Progenitor cell of endocrine pancreas (in vitro differentiated cells): ENCODE results near the gene CD47. TPM values are rescaled to one million over a fixed set of nuclear protein-coding genes. Genes with fewer than 3 reads are reported as not detected.

Experiments used
- DNase-seq: peaks from one replicate; pipeline ENCODE4 v3.0.0; 2021; ENCODE audit warnings: low spot score; ENCODE audit not compliant: unreplicated experiment
- H3K27ac Mint-ChIP-seq: 2 replicates; pipeline ENCODE4 v1.8.0; 2021; ENCODE audit warnings: mild to moderate bottlenecking, moderate library complexity, mixed read lengths
- H3K27me3 Mint-ChIP-seq: 2 replicates; pipeline ENCODE4 v1.8.0; 2021; ENCODE audit warnings: mixed read lengths
- H3K36me3 Mint-ChIP-seq: 2 replicates; pipeline ENCODE4 v1.8.0; 2022; ENCODE audit warnings: mixed read lengths; ENCODE audit not compliant: insufficient read depth
- H3K4me1 Mint-ChIP-seq: 2 replicates; pipeline ENCODE4 v1.8.0; 2021; ENCODE audit warnings: low read depth, mixed read lengths
- H3K4me3 Mint-ChIP-seq: 2 replicates; pipeline ENCODE4 v1.8.0; 2021; ENCODE audit warnings: low read depth, mild to moderate bottlenecking, moderate library complexity, mixed read lengths
- H3K9me3 Mint-ChIP-seq: 2 replicates; pipeline ENCODE4 v1.8.0; 2021; ENCODE audit warnings: low read depth, mixed read lengths
- CTCF ChIP-seq: fragments of 200-600 bp; sonication (generic); IDR thresholded peaks from one replicate; pipeline ENCODE4 v1.5.0; 2021; ENCODE audit warnings: antibody characterized with exemption, mild to moderate bottlenecking; ENCODE audit not compliant: unreplicated experiment
- total RNA-seq: library from RNA; stranded (reverse); gene quantifications from 2 replicates; pipeline ENCODE4 v1.2.1, GENCODE V29; 2021

Gene CD47
- total RNA-seq, 1 donor from 2014 or later: 55.1 TPM

DNA sequence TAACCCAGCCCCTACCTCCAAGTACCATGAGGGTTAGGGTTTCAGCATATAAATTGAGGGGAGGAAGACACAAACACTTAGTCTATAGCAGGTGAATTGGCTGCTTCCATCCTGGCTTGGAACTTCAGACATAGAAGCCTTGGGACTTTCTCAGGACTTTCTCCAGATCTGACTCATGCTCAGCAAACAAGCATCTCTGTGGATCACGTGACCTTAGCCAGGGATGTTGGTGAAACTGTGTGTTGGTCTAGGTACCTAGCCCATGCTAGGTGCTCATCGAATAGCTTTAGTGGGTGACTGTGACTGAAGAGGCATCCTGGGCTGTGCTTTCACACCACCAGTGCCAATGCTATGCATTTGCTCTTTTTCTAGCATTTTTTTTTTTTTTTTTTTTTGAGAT lies 58.9 kb downstream of the CD47 start:
- no peak for DNase-seq
- Mint-ChIP-seq H3K4me1 (peaks cover 18% of the 10 kb centered on the region), H3K36me3 (peaks cover 4% of the 10 kb centered on the region), H3K27me3 (no peaks in the 10 kb centered on the region), H3K27ac (no peak overlapping the region), H3K9me3 (peaks cover 3% of the 10 kb centered on the region), H3K4me3 (no peak overlapping the region)
- no peak for TF ChIP-seq CTCF

DNA sequence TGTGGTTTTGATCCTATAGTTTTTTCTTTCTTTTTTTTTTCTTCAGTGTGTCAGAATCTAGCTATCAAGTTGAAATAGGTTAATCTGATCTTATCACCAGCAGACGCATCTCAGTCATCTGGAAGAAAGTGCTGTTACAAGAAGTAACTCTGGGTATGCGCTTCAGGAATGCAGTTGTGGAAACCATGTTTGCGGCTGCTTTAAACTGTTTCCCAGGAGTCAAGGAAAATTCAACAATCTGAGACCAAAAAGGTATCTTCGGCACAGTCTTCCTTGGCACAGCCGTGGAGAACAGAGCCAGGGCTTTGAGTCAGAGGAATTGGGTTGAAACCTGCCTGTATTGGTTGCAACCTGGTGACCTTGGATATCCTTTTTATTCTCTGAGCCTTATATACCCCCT lies 59.9 kb downstream of the CD47 start:
- no peak for TF ChIP-seq CTCF
- Mint-ChIP-seq H3K4me1 (peaks cover 12% of the 10 kb centered on the region), H3K36me3 (peaks cover 4% of the 10 kb centered on the region), H3K4me3 (no peak overlapping the region), H3K27me3 (no peaks in the 10 kb centered on the region), H3K27ac (no peak overlapping the region), H3K9me3 (peaks cover 3% of the 10 kb centered on the region)
- DNase-seq: no peak

DNA sequence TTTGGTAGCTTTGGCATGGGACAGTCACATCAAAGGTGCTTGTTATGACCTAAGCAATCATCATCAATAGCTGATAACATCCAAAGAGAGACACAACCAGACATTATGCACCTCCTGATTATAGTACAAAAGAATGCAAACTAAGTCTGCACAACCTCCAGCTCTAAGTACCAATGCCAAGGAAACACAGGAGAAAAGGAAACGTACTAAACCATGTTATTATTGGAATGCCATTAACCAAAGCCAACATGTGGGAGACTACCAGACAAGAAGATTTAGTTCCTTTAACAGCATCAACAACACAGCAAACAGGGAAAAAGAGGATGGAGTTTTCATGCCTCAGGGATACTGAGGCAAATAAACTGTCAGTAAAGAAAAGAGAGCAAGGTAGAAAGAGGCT lies 61.4 kb downstream of the CD47 start:
- Mint-ChIP-seq H3K9me3 (peaks cover 3% of the 10 kb centered on the region), H3K36me3 (peaks cover 4% of the 10 kb centered on the region), H3K27ac (no peak overlapping the region), H3K27me3 (no peaks in the 10 kb centered on the region), H3K4me1 (peaks cover 12% of the 10 kb centered on the region), H3K4me3 (no peak overlapping the region)
- TF ChIP-seq CTCF: no peak
- DNase-seq: no peak

- TF ChIP-seq CTCF: no peak
- H3K4me3 Mint-ChIP-seq: no peak overlapping the region
- DNase-seq: no peak
- peaks cover 3% of the 10 kb centered on the region for H3K9me3 Mint-ChIP-seq
- peaks cover 12% of the 10 kb centered on the region for H3K4me1 Mint-ChIP-seq
- peaks cover 4% of the 10 kb centered on the region for H3K36me3 Mint-ChIP-seq
- no peaks in the 10 kb centered on the region for H3K27me3 Mint-ChIP-seq
- H3K27ac Mint-ChIP-seq: no peak overlapping the region
Observed at GRCh38 chr3:108028896-108029295, 61.9 kb downstream of the CD47 start.

- Mint-ChIP-seq H3K27ac (peak overlapping the region; percentile 13), H3K9me3 (peaks cover 3% of the 10 kb centered on the region), H3K27me3 (peaks cover 1% of the 10 kb centered on the region), H3K36me3 (peaks cover 4% of the 10 kb centered on the region), H3K4me1 (peaks cover 18% of the 10 kb centered on the region), H3K4me3 (no peak overlapping the region)
- TF ChIP-seq CTCF: no peak
- no peak for DNase-seq
Observed at GRCh38 chr3:108025177-108025576, 65.7 kb downstream of the CD47 start.
